Caco-2 (cell line): ENCODE data around the gene NARS2. TPM values are rescaled to one million over a fixed set of nuclear protein-coding genes. Genes with fewer than 3 reads are reported as not detected.

Experiments
- BruUV-seq: library from RNA; stranded (reverse); fragments of 400-500 nt; replicated peaks from 2 replicates; lab custom pipeline; 2021; lab: Mats Ljungman, UMichigan
- CTCF ChIA-PET: fragments of 300-600 bp; sonication (Branson Sonifier 250); formaldehyde crosslinking; loops from one replicate; lab custom pipeline; 2022; ENCODE audit warnings: antibody characterized with exemption; lab: Charles Lee
- POLR2A ChIA-PET: fragments of 300-600 bp; sonication (Branson Sonifier 250); formaldehyde crosslinking; loops from one replicate; lab custom pipeline; 2022; ENCODE audit warnings: antibody characterized with exemption; lab: Charles Lee
- DNase-seq, 2 experiments: peaks; one replicate each; pipeline versions ENCODE4 v3.0.0 to v3.0.0-alpha.2; 2020 to 2022
- H3K27me3 ChIP-seq: replicated peaks from 2 replicates; pipeline ENCODE4 v1.6.0; 2011; ENCODE audit warnings: low read length; ENCODE audit not compliant: control insufficient read depth, insufficient read depth
- H3K36me3 ChIP-seq: 2 replicates; pipeline ENCODE4 v1.5.1; 2011; ENCODE audit warnings: low read length; ENCODE audit not compliant: control insufficient read depth, insufficient read depth
- H3K4me1 ChIP-seq: fragments of 250-450 bp; sonication (Bioruptor Pico); 2 replicates; pipeline ENCODE4 v1.5.1; 2020; ENCODE audit warnings: mild to moderate bottlenecking
- H3K4me3 ChIP-seq: 2 replicates; pipeline ENCODE4 v1.5.1; 2011; ENCODE audit warnings: low read depth, mild to moderate bottlenecking, control low read depth, low read length
- H3K9me3 ChIP-seq: fragments of 250-450 bp; sonication (Bioruptor Pico); 2 replicates; pipeline ENCODE4 v1.5.1; 2020; ENCODE audit warnings: mild to moderate bottlenecking, moderate library complexity
- H3K27ac Mint-ChIP-seq: one replicate; pipeline ENCODE4 v1.8.0; 2022; ENCODE audit warnings: mixed read lengths; ENCODE audit not compliant: unreplicated experiment
- H3K27me3 Mint-ChIP-seq: one replicate; pipeline ENCODE4 v1.8.0; 2022; ENCODE audit warnings: mixed read lengths; ENCODE audit not compliant: insufficient read depth, unreplicated experiment
- H3K36me3 Mint-ChIP-seq: one replicate; pipeline ENCODE4 v1.8.0; 2022; ENCODE audit warnings: mild to moderate bottlenecking, mixed read lengths; ENCODE audit not compliant: insufficient read depth, unreplicated experiment
- H3K4me1 Mint-ChIP-seq: one replicate; pipeline ENCODE4 v1.8.0; 2022; ENCODE audit warnings: low read depth, mixed read lengths; ENCODE audit not compliant: unreplicated experiment
- H3K4me3 Mint-ChIP-seq: one replicate; pipeline ENCODE4 v1.8.0; 2022; ENCODE audit warnings: mild to moderate bottlenecking, moderate library complexity, mixed read lengths; ENCODE audit not compliant: unreplicated experiment
- H3K9me3 Mint-ChIP-seq: one replicate; pipeline ENCODE4 v1.8.0; 2022; ENCODE audit warnings: mixed read lengths; ENCODE audit not compliant: unreplicated experiment
- intact Hi-C: fragments of 100-400 bp; cut with micrococcal nuclease; formaldehyde crosslinking; loops from one replicate; pipeline ENCODE4 v1.10.0; 2022; ENCODE audit not compliant: unreplicated experiment
- total RNA-seq: library from RNA; stranded (reverse); gene quantifications from 2 replicates; pipeline ENCODE4 v1.2.3, GENCODE V29; 2022
- TF ChIP-seq, protein P1 (sequence below), 2 experiments: fragments of 200-600 bp in 1 of 2; IDR thresholded peaks; 1 replicate in 1 of 2; 2 replicates in 1 of 2; pipeline versions ENCODE4 v1.5.1 to v1.8.0; 2011 to 2022; ENCODE audit warnings: antibody characterized with exemption in 1 of 2, control low read depth in 1 of 2, inconsistent platforms in 1 of 2, low read depth in 1 of 2, low read length in 1 of 2, mild to moderate bottlenecking in 1 of 2, moderate library complexity in 1 of 2; ENCODE audit not compliant: insufficient read depth in 1 of 2, severe bottlenecking in 1 of 2, unreplicated experiment in 1 of 2

NARS2 gene
- total RNA-seq, 1 experiment from 2014 or later: 49.3 TPM

- intact Hi-C loops: loop anchor here (1.0 kb wide), 1 partner anchor 9 kb away; no protein-coding TSS in a partner anchor
- Histone ChIP-seq H3K36me3 (no peaks in the 10 kb centered on the region), H3K27me3 (no peaks in the 10 kb centered on the region), H3K4me3 (no peak overlapping the region), H3K4me1 (peaks cover 7% of the 10 kb centered on the region), H3K9me3 (peaks cover 19% of the 10 kb centered on the region)
- POLR2A ChIA-PET: no interaction called here
- Mint-ChIP-seq H3K36me3 (no peaks in the 10 kb centered on the region), H3K4me1 (peaks cover 18% of the 10 kb centered on the region), H3K27ac (no peak overlapping the region), H3K4me3 (no peak overlapping the region), H3K9me3 (peaks cover 49% of the 10 kb centered on the region), H3K27me3 (no peaks in the 10 kb centered on the region)
- TF ChIP-seq, protein P1, sequence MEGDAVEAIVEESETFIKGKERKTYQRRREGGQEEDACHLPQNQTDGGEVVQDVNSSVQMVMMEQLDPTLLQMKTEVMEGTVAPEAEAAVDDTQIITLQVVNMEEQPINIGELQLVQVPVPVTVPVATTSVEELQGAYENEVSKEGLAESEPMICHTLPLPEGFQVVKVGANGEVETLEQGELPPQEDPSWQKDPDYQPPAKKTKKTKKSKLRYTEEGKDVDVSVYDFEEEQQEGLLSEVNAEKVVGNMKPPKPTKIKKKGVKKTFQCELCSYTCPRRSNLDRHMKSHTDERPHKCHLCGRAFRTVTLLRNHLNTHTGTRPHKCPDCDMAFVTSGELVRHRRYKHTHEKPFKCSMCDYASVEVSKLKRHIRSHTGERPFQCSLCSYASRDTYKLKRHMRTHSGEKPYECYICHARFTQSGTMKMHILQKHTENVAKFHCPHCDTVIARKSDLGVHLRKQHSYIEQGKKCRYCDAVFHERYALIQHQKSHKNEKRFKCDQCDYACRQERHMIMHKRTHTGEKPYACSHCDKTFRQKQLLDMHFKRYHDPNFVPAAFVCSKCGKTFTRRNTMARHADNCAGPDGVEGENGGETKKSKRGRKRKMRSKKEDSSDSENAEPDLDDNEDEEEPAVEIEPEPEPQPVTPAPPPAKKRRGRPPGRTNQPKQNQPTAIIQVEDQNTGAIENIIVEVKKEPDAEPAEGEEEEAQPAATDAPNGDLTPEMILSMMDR (IDR thresholded peaks at IDR 0.05; ENCODE audit: insufficient read depth in 1 of 2, low read depth in 1 of 2, low read length in 1 of 2, severe bottlenecking in 1 of 2, unreplicated experiment in 1 of 2): no peak
- no peak for DNase-seq
- BruUV-seq: no TSS peak
- CTCF ChIA-PET: no interaction called here
These were observed 9.2 kb upstream of the NARS2 start for GRCh38 chr11:78583889-78584288.

- intact Hi-C loops: no loop called here
- H3K4me3 Mint-ChIP-seq: no peak overlapping the region
These were observed 2.8 kb upstream of the NARS2 start for GRCh38 chr11:78577495-78577894.

GRCh38 chr11:78576549-78577097 lies 2.0 kb upstream of the NARS2 start:
- Histone ChIP-seq H3K4me1 (peaks cover 19% of the 10 kb centered on the region; the same call in 1 of the 2 replicates), H3K9me3 (no peaks in the 10 kb centered on the region; the same call in 1 of the 2 replicates), H3K4me3 (no peak overlapping the region), H3K36me3 (no peaks in the 10 kb centered on the region), H3K27me3 (no peaks in the 10 kb centered on the region)
- POLR2A ChIA-PET: no interaction called here
- intact Hi-C loops: no loop called here
- Mint-ChIP-seq H3K36me3 (peaks cover 9% of the 10 kb centered on the region), H3K27me3 (no peaks in the 10 kb centered on the region), H3K4me1 (peaks cover 12% of the 10 kb centered on the region), H3K27ac (no peak overlapping the region), H3K4me3 (no peak overlapping the region), H3K9me3 (no peaks in the 10 kb centered on the region)
- TF ChIP-seq, protein P1 (IDR thresholded peaks at IDR 0.05; ENCODE audit: insufficient read depth in 1 of 2, low read depth in 1 of 2, low read length in 1 of 2, severe bottlenecking in 1 of 2, unreplicated experiment in 1 of 2): no peak
- no TSS peak for BruUV-seq
- CTCF ChIA-PET: no interaction called here
- no peak for DNase-seq

More at GRCh38 chr11:78577495-78577894, 2.8 kb upstream of the NARS2 start:
- H3K27me3 ChIP-seq: no peaks in the 10 kb centered on the region
- H3K9me3 Mint-ChIP-seq: no peaks in the 10 kb centered on the region
- no peaks in the 10 kb centered on the region for H3K36me3 ChIP-seq
- TF ChIP-seq, protein P1 (IDR thresholded peaks at IDR 0.05; ENCODE audit: insufficient read depth in 1 of 2, low read depth in 1 of 2, low read length in 1 of 2, severe bottlenecking in 1 of 2, unreplicated experiment in 1 of 2): no peak
- no peak overlapping the region for H3K4me3 ChIP-seq
- H3K27ac Mint-ChIP-seq: no peak overlapping the region
- ChIA-PET CTCF (no interaction called here), POLR2A (no interaction called here)
- peaks cover 9% of the 10 kb centered on the region for H3K36me3 Mint-ChIP-seq
- peaks cover 12% of the 10 kb centered on the region for H3K4me1 Mint-ChIP-seq
- peaks cover 15% of the 10 kb centered on the region; the same call in 1 of the 2 replicates for H3K4me1 ChIP-seq
- H3K27me3 Mint-ChIP-seq: no peaks in the 10 kb centered on the region
- no peak for DNase-seq
- no peaks in the 10 kb centered on the region; the same call in 1 of the 2 replicates for H3K9me3 ChIP-seq
- BruUV-seq: no TSS peak
